Neural progenitor cell (in vitro differentiated cells): Measurements from ENCODE around the gene ZDHHC1. TPM values are rescaled to one million over a fixed set of nuclear protein-coding genes. Genes with fewer than 3 reads are reported as not detected.

ENCODE experiments used
- DNase-seq: peaks from one replicate; pipeline ENCODE4 v3.0.0-alpha.2; 2016; ENCODE audit warnings: low spot score
- H2AFZ ChIP-seq: fragments of 200-600 bp; sonication (generic); replicated peaks from 2 replicates; pipeline ENCODE4 v1.6.1; 2016; ENCODE audit warnings: antibody characterized with exemption
- H3F3A ChIP-seq: fragments of 200-600 bp; sonication (generic); 2 replicates; pipeline ENCODE4 v1.6.1; 2016; ENCODE audit warnings: antibody characterized with exemption, low read depth
- H3K27ac ChIP-seq: fragments of 200-600 bp; sonication (generic); 2 replicates; pipeline ENCODE4 v1.5.1; 2016; ENCODE audit warnings: mild to moderate bottlenecking
- H3K27me3 ChIP-seq: fragments of 200-600 bp; sonication (generic); 2 replicates; pipeline ENCODE4 v1.6.1; 2016; ENCODE audit warnings: mild to moderate bottlenecking, moderate library complexity
- H3K36me3 ChIP-seq: fragments of 200-600 bp; sonication (generic); 2 replicates; pipeline ENCODE4 v1.5.1; 2016
- H3K4me1 ChIP-seq: fragments of 200-600 bp; sonication (generic); 2 replicates; pipeline ENCODE4 v1.6.1; 2016; ENCODE audit warnings: mixed run types
- H3K4me2 ChIP-seq: fragments of 200-600 bp; sonication (generic); 2 replicates; pipeline ENCODE4 v1.6.1; 2016
- H3K4me3 ChIP-seq: fragments of 200-600 bp; sonication (generic); 2 replicates; pipeline ENCODE4 v1.5.1; 2016
- H3K79me2 ChIP-seq: fragments of 200-600 bp; sonication (generic); 2 replicates; pipeline ENCODE4 v1.6.1; 2016; ENCODE audit warnings: low read depth
- H3K9ac ChIP-seq: fragments of 200-600 bp; sonication (generic); 2 replicates; pipeline ENCODE4 v1.6.1; 2016
- H3K9me3 ChIP-seq: fragments of 200-600 bp; sonication (generic); 2 replicates; pipeline ENCODE4 v1.5.1; 2016; ENCODE audit warnings: low read depth
- H4K20me1 ChIP-seq: fragments of 200-600 bp; sonication (generic); 2 replicates; pipeline ENCODE4 v1.6.1; 2016; ENCODE audit warnings: low read depth
- H3K27ac Mint-ChIP-seq: 3 replicates; pipeline ENCODE4 v1.8.0; 2021; ENCODE audit warnings: mixed read lengths
- H3K27me3 Mint-ChIP-seq: 2 replicates; pipeline ENCODE4 v1.8.0; 2022; ENCODE audit warnings: low read depth, mild to moderate bottlenecking, inconsistent platforms, moderate library complexity, mixed read lengths; ENCODE audit not compliant: insufficient read depth
- H3K36me3 Mint-ChIP-seq: 3 replicates; pipeline ENCODE4 v1.8.0; 2021; ENCODE audit warnings: mixed read lengths
- H3K4me1 Mint-ChIP-seq: 3 replicates; pipeline ENCODE4 v1.8.0; 2021; ENCODE audit warnings: mixed read lengths
- H3K4me3 Mint-ChIP-seq: 3 replicates; pipeline ENCODE4 v1.8.0; 2021; ENCODE audit warnings: mild to moderate bottlenecking, moderate library complexity, mixed read lengths
- H3K9me3 Mint-ChIP-seq: 3 replicates; pipeline ENCODE4 v1.8.0; 2020; ENCODE audit warnings: mixed read lengths
- EZH2 ChIP-seq: fragments of 200-600 bp; sonication (generic); IDR thresholded peaks from 2 replicates; pipeline ENCODE4 v1.6.1; 2017; ENCODE audit warnings: antibody characterized with exemption, mild to moderate bottlenecking, moderate library complexity
- EZH2phosphoT487 ChIP-seq: fragments of 200-600 bp; sonication (generic); IDR thresholded peaks from 2 replicates; pipeline ENCODE4 v1.6.1; 2017; ENCODE audit warnings: antibody characterized with exemption
- total RNA-seq: library from RNA; depleted of rRNA; stranded (reverse); fragments of >200 nt; gene quantifications from 2 replicates; pipeline ENCODE4 v1.2.3, GENCODE V29; 2015; ENCODE audit warnings: low replicate concordance
- TF ChIP-seq, protein P1 (sequence below): fragments of 200-600 bp; sonication (generic); IDR thresholded peaks from 2 replicates; pipeline ENCODE4 v1.5.1; 2017; ENCODE audit warnings: antibody characterized with exemption, mild to moderate bottlenecking

ZDHHC1 gene
- total RNA-seq, 1 donor from 2014 or later: 1.5 TPM

DNA sequence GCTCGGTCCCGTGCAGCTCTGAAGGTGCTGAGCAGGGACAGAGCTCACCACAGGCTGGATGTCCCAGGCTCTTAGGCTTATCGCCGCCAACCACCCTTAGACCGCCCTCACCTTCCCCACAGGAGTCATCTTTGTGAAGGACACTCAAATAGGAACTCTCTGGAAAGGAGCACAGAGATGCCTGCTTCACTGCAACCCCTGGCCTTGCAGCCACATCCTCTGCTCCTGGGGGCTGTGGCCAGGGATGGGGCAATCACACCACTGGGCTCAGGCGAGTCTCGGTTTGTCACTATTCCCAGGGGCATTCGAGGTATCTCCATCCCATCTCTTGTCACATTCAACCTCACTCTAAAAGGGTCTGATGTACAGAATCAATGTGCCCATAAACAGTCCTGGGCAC lies 10.9 kb downstream of the ZDHHC1 start:
- Histone ChIP-seq H3K4me1 (no peaks in the 10 kb centered on the region), H3K79me2 (no peaks in the 10 kb centered on the region), H3K27ac (no peak overlapping the region), H3K4me3 (no peak overlapping the region), H3K27me3 (no peaks in the 10 kb centered on the region), H3F3A (no peaks in the 10 kb centered on the region), H2AFZ (no peak overlapping the region), H3K9ac (no peak overlapping the region), H3K4me2 (no peak overlapping the region), H3K9me3 (no peaks in the 10 kb centered on the region), H4K20me1 (no peaks in the 10 kb centered on the region), H3K36me3 (no peaks in the 10 kb centered on the region)
- H3K4me3 Mint-ChIP-seq: no peak overlapping the region
- DNase-seq: no peak
- H3K36me3 Mint-ChIP-seq: peaks cover 6% of the 10 kb centered on the region
- peaks cover 5% of the 10 kb centered on the region for H3K27me3 Mint-ChIP-seq
- peaks cover 14% of the 10 kb centered on the region for H3K4me1 Mint-ChIP-seq
- no peaks in the 10 kb centered on the region for H3K9me3 Mint-ChIP-seq
- TF ChIP-seq EZH2phosphoT487 (no peak), EZH2 (no peak)
- TF ChIP-seq, protein P1, sequence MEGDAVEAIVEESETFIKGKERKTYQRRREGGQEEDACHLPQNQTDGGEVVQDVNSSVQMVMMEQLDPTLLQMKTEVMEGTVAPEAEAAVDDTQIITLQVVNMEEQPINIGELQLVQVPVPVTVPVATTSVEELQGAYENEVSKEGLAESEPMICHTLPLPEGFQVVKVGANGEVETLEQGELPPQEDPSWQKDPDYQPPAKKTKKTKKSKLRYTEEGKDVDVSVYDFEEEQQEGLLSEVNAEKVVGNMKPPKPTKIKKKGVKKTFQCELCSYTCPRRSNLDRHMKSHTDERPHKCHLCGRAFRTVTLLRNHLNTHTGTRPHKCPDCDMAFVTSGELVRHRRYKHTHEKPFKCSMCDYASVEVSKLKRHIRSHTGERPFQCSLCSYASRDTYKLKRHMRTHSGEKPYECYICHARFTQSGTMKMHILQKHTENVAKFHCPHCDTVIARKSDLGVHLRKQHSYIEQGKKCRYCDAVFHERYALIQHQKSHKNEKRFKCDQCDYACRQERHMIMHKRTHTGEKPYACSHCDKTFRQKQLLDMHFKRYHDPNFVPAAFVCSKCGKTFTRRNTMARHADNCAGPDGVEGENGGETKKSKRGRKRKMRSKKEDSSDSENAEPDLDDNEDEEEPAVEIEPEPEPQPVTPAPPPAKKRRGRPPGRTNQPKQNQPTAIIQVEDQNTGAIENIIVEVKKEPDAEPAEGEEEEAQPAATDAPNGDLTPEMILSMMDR: no peak
- H3K27ac Mint-ChIP-seq: no peak overlapping the region

DNA sequence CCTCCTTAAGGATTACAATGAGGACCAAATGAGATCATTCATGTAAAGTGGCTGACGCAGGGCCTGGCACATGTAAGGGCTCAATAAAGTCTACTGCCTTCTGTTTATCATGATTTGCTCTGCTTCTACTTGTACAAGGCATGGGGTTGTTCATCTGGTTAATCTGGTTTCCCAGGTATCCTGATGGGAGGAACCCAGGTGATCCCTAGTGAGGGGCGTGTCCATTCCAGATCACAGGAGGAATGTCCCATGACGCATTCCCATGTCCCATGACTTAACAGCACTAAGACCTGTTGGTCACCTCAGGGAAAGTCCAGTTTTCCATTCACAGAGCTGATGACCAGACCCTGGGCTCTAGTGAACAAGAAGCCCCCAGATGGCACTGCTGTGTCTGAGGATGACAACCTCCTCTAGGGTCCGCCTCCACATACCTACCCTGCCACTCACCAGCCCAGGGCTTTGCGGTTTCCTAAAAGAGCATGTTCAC lies 11.5 kb downstream of the ZDHHC1 start:
- Histone ChIP-seq H3K4me2 (no peak overlapping the region), H3K9me3 (no peaks in the 10 kb centered on the region), H3F3A (no peaks in the 10 kb centered on the region), H2AFZ (no peak overlapping the region), H3K79me2 (no peaks in the 10 kb centered on the region), H3K9ac (no peak overlapping the region), H3K4me3 (no peak overlapping the region), H4K20me1 (no peaks in the 10 kb centered on the region), H3K4me1 (peaks cover under 1% of the 10 kb centered on the region), H3K27me3 (no peaks in the 10 kb centered on the region), H3K36me3 (no peaks in the 10 kb centered on the region), H3K27ac (no peak overlapping the region)
- no peak for DNase-seq
- no peak overlapping the region for H3K27ac Mint-ChIP-seq
- TF ChIP-seq EZH2phosphoT487 (no peak), EZH2 (no peak)
- TF ChIP-seq, protein P1: no peak
- H3K9me3 Mint-ChIP-seq: no peaks in the 10 kb centered on the region
- H3K36me3 Mint-ChIP-seq: peaks cover 6% of the 10 kb centered on the region
- no peak overlapping the region for H3K4me3 Mint-ChIP-seq
- peaks cover 14% of the 10 kb centered on the region for H3K4me1 Mint-ChIP-seq
- H3K27me3 Mint-ChIP-seq: peaks cover 5% of the 10 kb centered on the region

DNA sequence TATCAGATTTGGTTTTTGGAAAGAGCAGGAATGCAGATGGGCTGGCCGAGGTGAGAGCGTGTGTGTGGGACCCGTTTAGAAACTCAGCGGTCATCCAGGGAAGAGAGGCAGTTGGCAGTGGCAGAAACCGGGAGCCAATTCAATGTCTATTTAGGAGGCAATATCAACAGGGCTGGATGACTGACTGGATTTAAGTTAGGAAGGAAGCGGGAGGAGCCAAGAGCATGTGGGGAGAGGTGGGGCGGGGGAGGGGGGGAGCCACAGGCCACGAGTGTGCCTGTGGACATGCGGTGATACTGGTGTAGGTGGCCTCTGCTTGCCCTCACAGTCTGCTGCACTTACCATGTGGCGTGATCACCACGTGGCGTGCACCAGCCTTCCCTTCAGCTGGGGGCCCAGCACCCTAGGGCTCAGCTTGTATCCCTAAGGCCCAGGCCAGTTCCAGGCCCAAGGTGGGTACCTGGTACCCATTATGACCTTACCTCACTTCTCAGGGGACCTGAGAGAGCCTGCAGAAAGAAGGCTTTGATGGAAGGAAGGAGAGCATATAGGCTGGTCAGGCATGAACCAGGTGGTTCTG lies 12.2 kb downstream of the ZDHHC1 start:
- Histone ChIP-seq H3K4me3 (no peak overlapping the region), H3K27ac (no peak overlapping the region), H3K9ac (no peak overlapping the region), H3K4me2 (no peak overlapping the region), H3K79me2 (no peaks in the 10 kb centered on the region), H3K4me1 (peaks cover 4% of the 10 kb centered on the region), H3K27me3 (peaks cover 2% of the 10 kb centered on the region), H3K9me3 (no peaks in the 10 kb centered on the region), H3K36me3 (no peaks in the 10 kb centered on the region), H4K20me1 (no peaks in the 10 kb centered on the region), H3F3A (no peaks in the 10 kb centered on the region), H2AFZ (no peak overlapping the region)
- Mint-ChIP-seq H3K4me3 (no peak overlapping the region), H3K27ac (no peak overlapping the region), H3K9me3 (no peaks in the 10 kb centered on the region), H3K4me1 (peaks cover 11% of the 10 kb centered on the region), H3K36me3 (peaks cover 3% of the 10 kb centered on the region), H3K27me3 (peaks cover 5% of the 10 kb centered on the region)
- DNase-seq: no peak
- TF ChIP-seq, protein P1: no peak
- TF ChIP-seq EZH2phosphoT487: no peak
